HCT116 (cell line): ENCODE measurements around the gene RHEBL1. TPM values are rescaled to one million over a fixed set of nuclear protein-coding genes. Genes with fewer than 3 reads are reported as not detected.

Experiments used
- ATAC-seq: fragments of 200-7000 bp; cut with Tn5 transposase; 2 replicates; pipeline ENCODE4 v1.9.1; 2020; ENCODE audit warnings: mild to moderate bottlenecking, moderate library complexity
- BruUV-seq: library from RNA; stranded (reverse); fragments of 400-500 nt; replicated peaks from 2 replicates; lab custom pipeline; 2021; lab: Mats Ljungman, UMichigan
- CTCF ChIA-PET: fragments of 300-600 bp; sonication (Branson Sonifier 250); formaldehyde crosslinking; loops from one replicate; lab custom pipeline; 2021; ENCODE audit warnings: antibody characterized with exemption; lab: Charles Lee
- POLR2A ChIA-PET: fragments of 300-600, 350-600 bp; sonication (Branson Sonifier 250); formaldehyde crosslinking; loops from one replicate; lab custom pipeline; 2021; ENCODE audit warnings: antibody characterized with exemption; lab: Charles Lee
- RAD21 ChIA-PET, 2 experiments: fragments of 300-600 bp; sonication (Branson Sonifier 250); formaldehyde crosslinking; loops; one replicate each; lab custom pipeline; 2023; ENCODE audit warnings: low total read pairs in 2 of 2; ENCODE audit not compliant: uncharacterized antibody in 2 of 2, unreplicated experiment in 2 of 2, low non-redundant PET in 1 of 2; lab: Charles Lee
- DNase-seq: peaks from one replicate; pipeline ENCODE4 v3.0.0-alpha.2; 2010; ENCODE audit warnings: low read depth, low spot score
- H2AFZ ChIP-seq: fragments of 200-600 bp; shearing (Covaris generic), sonication (generic); 2 replicates; pipeline ENCODE4 v1.6.1; 2017; ENCODE audit warnings: low read depth, mixed run types, mixed read lengths, antibody characterized with exemption, low read length; ENCODE audit not compliant: poor library complexity, severe bottlenecking
- H3K27ac ChIP-seq: 2 replicates; pipeline ENCODE4 v1.5.1; 2012; ENCODE audit warnings: low read depth, low read length
- H3K27me3 ChIP-seq: fragments of 200-600 bp; sonication (generic); 2 replicates; pipeline ENCODE4 v1.6.1; 2016; ENCODE audit warnings: mixed run types, low read length, mixed read lengths; ENCODE audit not compliant: insufficient read depth
- H3K36me3 ChIP-seq, 2 experiments: fragments of 200-500 bp in 1 of 2; fragments of 200-600 bp in 1 of 2; sonication (Bioruptor generic) in 1 of 2; sonication (generic) in 1 of 2; 2 replicates each; pipeline versions ENCODE4 v1.5.1 to v1.6.1; 2014 to 2016; ENCODE audit warnings: low read length in 2 of 2, inconsistent platforms in 1 of 2, mixed read lengths in 1 of 2, mixed run types in 1 of 2; ENCODE audit not compliant: insufficient read depth in 2 of 2, control insufficient read depth in 1 of 2
- H3K4me1 ChIP-seq, 2 experiments: fragments of 200-600 bp in 1 of 2; sonication (generic) in 1 of 2; 2 replicates each; pipeline versions ENCODE4 v1.5.1 to v1.6.1; 2012 to 2017; ENCODE audit warnings: low read length in 2 of 2, inconsistent platforms in 1 of 2, mild to moderate bottlenecking in 1 of 2, mixed read lengths in 1 of 2, mixed run types in 1 of 2, moderate library complexity in 1 of 2; ENCODE audit not compliant: insufficient read depth in 2 of 2, control insufficient read depth in 1 of 2
- H3K4me2 ChIP-seq: fragments of 200-600 bp; sonication (generic); 2 replicates; pipeline ENCODE4 v1.6.1; 2017; ENCODE audit warnings: mixed run types, low read length, mixed read lengths
- H3K4me3 ChIP-seq, 2 experiments: fragments of 200-600 bp in 1 of 2; sonication (generic) in 1 of 2; replicated peaks in 1 of 2; 2 replicates each; pipeline ENCODE4 v1.5.1; 2011 to 2016; ENCODE audit warnings: low read length in 2 of 2, control low read depth in 1 of 2, low read depth in 1 of 2, mild to moderate bottlenecking in 1 of 2, mixed read lengths in 1 of 2, mixed run types in 1 of 2
- H3K79me2 ChIP-seq: fragments of 200-600 bp; sonication (generic); 2 replicates; pipeline ENCODE4 v1.6.1; 2017; ENCODE audit warnings: mild to moderate bottlenecking, mixed run types, low read length, moderate library complexity, mixed read lengths; ENCODE audit not compliant: insufficient read depth
- H3K9ac ChIP-seq: fragments of 200-600 bp; sonication (generic); 2 replicates; pipeline ENCODE4 v1.6.1; 2016; ENCODE audit warnings: low read length, mixed read lengths
- H3K9me2 ChIP-seq: fragments of 200-600 bp; sonication (generic), shearing (Covaris generic); 2 replicates; pipeline ENCODE4 v1.6.1; 2017; ENCODE audit warnings: mixed run types, mild to moderate bottlenecking, moderate library complexity; ENCODE audit not compliant: insufficient read depth
- H3K9me3 ChIP-seq, 2 experiments: fragments of 200-500 bp in 1 of 2; fragments of 200-600 bp in 1 of 2; sonication (Bioruptor generic) in 1 of 2; sonication (generic) in 1 of 2; 2 replicates each; pipeline ENCODE4 v1.6.1; 2014 to 2017; ENCODE audit warnings: low read length in 2 of 2, mixed read lengths in 2 of 2, inconsistent platforms in 1 of 2, low read depth in 1 of 2, mild to moderate bottlenecking in 1 of 2, mixed run types in 1 of 2, moderate library complexity in 1 of 2; ENCODE audit not compliant: control insufficient read depth in 1 of 2, insufficient read depth in 1 of 2
- H4K20me1 ChIP-seq: fragments of 200-600 bp; sonication (generic), shearing (Covaris generic); 2 replicates; pipeline ENCODE4 v1.6.1; 2017; ENCODE audit warnings: mixed run types, mild to moderate bottlenecking, moderate library complexity; ENCODE audit not compliant: insufficient read depth
- EZH2phosphoT487 ChIP-seq: fragments of 200-600 bp; IDR thresholded peaks from 2 replicates; pipeline ENCODE4 v1.6.1; 2018; ENCODE audit warnings: antibody characterized with exemption, borderline replicate concordance
- POLR2AphosphoS5 ChIP-seq: IDR thresholded peaks from 2 replicates; pipeline ENCODE4 v1.6.1; 2011; ENCODE audit warnings: mild to moderate bottlenecking, low read depth, low read length, moderate library complexity
- ZFX ChIP-seq: fragments of 450-650 bp; IDR thresholded peaks from 2 replicates; pipeline ENCODE4 v1.6.1; 2017
- intact Hi-C: fragments of 100-400 bp; cut with micrococcal nuclease; formaldehyde crosslinking; loops from 2 replicates; pipeline ENCODE4 v1.10.0; 2022
- total RNA-seq: library from RNA; stranded (reverse); gene quantifications from one replicate; pipeline ENCODE4 v1.2.1, GENCODE V29; 2021; ENCODE audit not compliant: unreplicated experiment
- TF ChIP-seq, protein P1 (sequence below): IDR thresholded peaks from 2 replicates; pipeline ENCODE4 v1.6.1; 2012; ENCODE audit warnings: low read depth
- TF ChIP-seq, protein P2 (sequence below): IDR thresholded peaks from 2 replicates; pipeline ENCODE4 v1.6.1; 2012

The RHEBL1 gene
- total RNA-seq, 1 experiment from 2014 or later, result 2.8 TPM

DNA sequence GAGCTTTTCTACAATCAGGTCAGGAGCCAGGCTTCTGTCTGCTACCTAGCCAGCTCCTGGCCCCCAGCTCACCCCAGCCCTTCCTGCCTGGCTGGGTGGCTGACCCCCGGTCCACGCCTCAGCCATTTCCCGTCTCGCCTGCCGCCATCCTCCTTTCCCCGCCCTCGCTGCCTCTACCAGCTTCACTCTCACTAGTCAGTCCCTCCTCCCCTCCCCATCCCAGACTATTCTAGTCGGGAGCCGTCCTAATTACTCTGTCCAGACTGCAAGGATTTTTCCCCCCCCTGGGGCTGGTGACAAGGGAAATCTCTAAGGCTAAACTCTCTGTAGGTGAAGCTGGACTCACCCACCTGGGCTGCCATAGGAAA lies 24.0 kb upstream of the RHEBL1 start:
- Histone ChIP-seq H3K9ac (no peak overlapping the region), H3K4me2 (no peak overlapping the region), H3K4me3 (no peak overlapping the region), H3K27ac (no peak overlapping the region), H3K27me3 (no peaks in the 10 kb centered on the region), H4K20me1 (no peaks in the 10 kb centered on the region), H3K79me2 (no peaks in the 10 kb centered on the region), H3K4me1 (peaks cover 2% of the 10 kb centered on the region in 2 experiments; a peak in 2 of 4 replicates), H3K36me3 (0 out of 4 replicates have a peak, but pooled peaks cover 0 to 6% of the 10 kb centered on the region in 2 experiments), H3K9me3 (no peaks in the 10 kb centered on the region), H2AFZ (no peak overlapping the region), H3K9me2 (no peaks in the 10 kb centered on the region)
- DNase-seq (no peak), ATAC-seq (no peak)
- RAD21 ChIA-PET, result no interaction called here
- TF ChIP-seq POLR2AphosphoS5 (no peak), ZFX (no peak), EZH2phosphoT487 (no peak)
- TF ChIP-seq, protein P1, sequence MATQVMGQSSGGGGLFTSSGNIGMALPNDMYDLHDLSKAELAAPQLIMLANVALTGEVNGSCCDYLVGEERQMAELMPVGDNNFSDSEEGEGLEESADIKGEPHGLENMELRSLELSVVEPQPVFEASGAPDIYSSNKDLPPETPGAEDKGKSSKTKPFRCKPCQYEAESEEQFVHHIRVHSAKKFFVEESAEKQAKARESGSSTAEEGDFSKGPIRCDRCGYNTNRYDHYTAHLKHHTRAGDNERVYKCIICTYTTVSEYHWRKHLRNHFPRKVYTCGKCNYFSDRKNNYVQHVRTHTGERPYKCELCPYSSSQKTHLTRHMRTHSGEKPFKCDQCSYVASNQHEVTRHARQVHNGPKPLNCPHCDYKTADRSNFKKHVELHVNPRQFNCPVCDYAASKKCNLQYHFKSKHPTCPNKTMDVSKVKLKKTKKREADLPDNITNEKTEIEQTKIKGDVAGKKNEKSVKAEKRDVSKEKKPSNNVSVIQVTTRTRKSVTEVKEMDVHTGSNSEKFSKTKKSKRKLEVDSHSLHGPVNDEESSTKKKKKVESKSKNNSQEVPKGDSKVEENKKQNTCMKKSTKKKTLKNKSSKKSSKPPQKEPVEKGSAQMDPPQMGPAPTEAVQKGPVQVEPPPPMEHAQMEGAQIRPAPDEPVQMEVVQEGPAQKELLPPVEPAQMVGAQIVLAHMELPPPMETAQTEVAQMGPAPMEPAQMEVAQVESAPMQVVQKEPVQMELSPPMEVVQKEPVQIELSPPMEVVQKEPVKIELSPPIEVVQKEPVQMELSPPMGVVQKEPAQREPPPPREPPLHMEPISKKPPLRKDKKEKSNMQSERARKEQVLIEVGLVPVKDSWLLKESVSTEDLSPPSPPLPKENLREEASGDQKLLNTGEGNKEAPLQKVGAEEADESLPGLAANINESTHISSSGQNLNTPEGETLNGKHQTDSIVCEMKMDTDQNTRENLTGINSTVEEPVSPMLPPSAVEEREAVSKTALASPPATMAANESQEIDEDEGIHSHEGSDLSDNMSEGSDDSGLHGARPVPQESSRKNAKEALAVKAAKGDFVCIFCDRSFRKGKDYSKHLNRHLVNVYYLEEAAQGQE, result no peak
- TF ChIP-seq, protein P2, sequence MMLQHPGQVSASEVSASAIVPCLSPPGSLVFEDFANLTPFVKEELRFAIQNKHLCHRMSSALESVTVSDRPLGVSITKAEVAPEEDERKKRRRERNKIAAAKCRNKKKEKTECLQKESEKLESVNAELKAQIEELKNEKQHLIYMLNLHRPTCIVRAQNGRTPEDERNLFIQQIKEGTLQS, result no peak
- BruUV-seq, result no TSS peak
- CTCF ChIA-PET, result interaction anchor here (0.9 to 4.9 kb wide), 2 partner anchors 24 to 30 kb away, joined by 3 to 23 read pairs; partner anchors contain the start of gene RHEBL1
- intact Hi-C loops, result no loop called here
- POLR2A ChIA-PET, result interaction anchor here (1.0 kb wide), 1 partner anchor 37 kb away, joined by 5 read pairs; the partner anchor contains the start of gene TUBA1B
